Measurements from ENCODE around the gene COQ9. TPM values are rescaled to one million over a fixed set of nuclear protein-coding genes. Genes with fewer than 3 reads are reported as not detected.
"Not testable (repeated sequence)": the region's sequence is repeated elsewhere in the genome, so short reads cannot be mapped to it uniquely, and the experiment has no call there.

COQ9 gene
- 10 to 100 TPM; 17.6 to 42.2 (median 23.3) TPM for polyA plus RNA-seq (ENCODE audit: low read depth in 6 of 6)

GRCh38 chr16:57447186-57447962 lies at the start of gene COQ9, which contains the start of gene CIAPIN1:
Gene COQ9 (plus strand): TSS chr16:57447479. CDS start chr16:57447506, 27 bp downstream.
Gene CIAPIN1 (minus strand): TSS chr16:57447385. CDS start chr16:57440928, 6,457 bp downstream.
- Mint-ChIP-seq H3K9me3 (no peaks in the 10 kb centered on the region), H3K4me1 (peaks cover 11 to 29% (median 20%) of the 10 kb centered on the region in 3 donors)

GRCh38 chr16:57397493-57397892 lies 49.8 kb upstream of the COQ9 start:
- H3K27ac Mint-ChIP-seq; H3K36me3 Mint-ChIP-seq; H3K4me3 Mint-ChIP-seq; ATAC-seq (ENCODE audit: low read depth in 2 of 2); H3K9me3 Mint-ChIP-seq; DNase-seq: not testable (repeated sequence)
- H3K4me1 Mint-ChIP-seq = peaks cover 4 to 35% (median 20%) of the 10 kb centered on the region in 3 donors
- H3K27me3 Mint-ChIP-seq = peaks cover 12 to 29% (median 14%) of the 10 kb centered on the region in 3 donors

More at GRCh38 chr16:57447186-57447962, at the start of gene COQ9, which contains the start of gene CIAPIN1:
- peaks cover 2 to 5% of the 10 kb centered on the region in 2 donors for H3K36me3 Mint-ChIP-seq
- DNase-seq = peak; percentile 86
- H3K27ac Mint-ChIP-seq = peak within 1 kb of the TSS; percentile 82 to 97 (median 90)
- H3K4me3 Mint-ChIP-seq = peak within 1 kb of the TSS; percentile 88 to 95 (median 93)
- no peaks in the 10 kb centered on the region for H3K27me3 Mint-ChIP-seq
- ATAC-seq (ENCODE audit: low read depth in 2 of 2) = peak; percentile 98

- Mint-ChIP-seq H3K4me1 (peaks cover 4 to 42% (median 28%) of the 10 kb centered on the region in 3 donors), H3K9me3 (no peaks in the 10 kb centered on the region), H3K27me3 (peaks cover 6 to 9% (median 6%) of the 10 kb centered on the region in 3 donors), H3K4me3 (no peak overlapping the region), H3K36me3 (no peaks in the 10 kb centered on the region), H3K27ac (no peak overlapping the region)
- DNase-seq = no peak
- ATAC-seq (ENCODE audit: low read depth in 2 of 2) = no peak
Observed at GRCh38 chr16:57401943-57402640, 45.2 kb upstream of the COQ9 start.

- Mint-ChIP-seq H3K9me3 (peaks cover 0 to 1% (median 0%) of the 10 kb centered on the region in 7 donors), H3K27ac (peak within 1 kb of the TSS in 5 of 6 donors; percentile 4 to 85 (median 62)), H3K4me1 (peaks cover 9 to 41% (median 26%) of the 10 kb centered on the region in 3 donors)
Observed at GRCh38 chr16:57403965-57404817, 43.1 kb upstream of the COQ9 start, which contains the start of gene CCL17. Gene CCL17 (plus strand): TSS chr16:57404767. CDS start chr16:57413933, 9,166 bp downstream.

GRCh38 chr16:57405097-57405496 lies 42.2 kb upstream of the COQ9 start:
- peaks cover 0 to 1% (median 0%) of the 10 kb centered on the region in 7 donors for H3K9me3 Mint-ChIP-seq
- H3K27ac Mint-ChIP-seq = peak overlapping the region in 3 of 6 donors; percentile 3 to 41 (median 3)
- peak overlapping the region in 1 of 8 donors; percentile 61 for H3K4me3 Mint-ChIP-seq
- DNase-seq = no peak
- no peaks in the 10 kb centered on the region for H3K36me3 Mint-ChIP-seq
- no peak for ATAC-seq (ENCODE audit: low read depth in 2 of 2)
- peaks cover 8 to 39% (median 25%) of the 10 kb centered on the region in 3 donors for H3K4me1 Mint-ChIP-seq
- peaks cover 8 to 16% (median 14%) of the 10 kb centered on the region in 3 donors for H3K27me3 Mint-ChIP-seq

More at GRCh38 chr16:57403965-57404817, 43.1 kb upstream of the COQ9 start, which contains the start of gene CCL17:
- H3K27me3 Mint-ChIP-seq = peaks cover 5 to 12% (median 11%) of the 10 kb centered on the region in 3 donors
- peak within 1 kb of the TSS in 1 of 8 donors; percentile 61 for H3K4me3 Mint-ChIP-seq
- H3K36me3 Mint-ChIP-seq = no peaks in the 10 kb centered on the region
- ATAC-seq (ENCODE audit: low read depth in 2 of 2) (no peak), DNase-seq (no peak)

GRCh38 chr16:57406881-57407280 lies 40.4 kb upstream of the COQ9 start:
- Mint-ChIP-seq H3K9me3 (peaks cover 0 to 1% (median 0%) of the 10 kb centered on the region in 7 donors), H3K36me3 (no peaks in the 10 kb centered on the region), H3K27ac (no peak overlapping the region), H3K4me1 (peaks cover 8 to 29% (median 27%) of the 10 kb centered on the region in 3 donors), H3K4me3 (no peak overlapping the region), H3K27me3 (peaks cover 14 to 19% (median 16%) of the 10 kb centered on the region in 3 donors)
- ATAC-seq (ENCODE audit: low read depth in 2 of 2) = peak in 1 of 2 donors; percentile 33
- DNase-seq = no peak

- Mint-ChIP-seq H3K4me1 (peaks cover 10 to 37% (median 24%) of the 10 kb centered on the region in 3 donors), H3K4me3 (no peak overlapping the region), H3K36me3 (no peaks in the 10 kb centered on the region), H3K27ac (no peak overlapping the region), H3K9me3 (peaks cover 0 to 1% (median 0%) of the 10 kb centered on the region in 7 donors), H3K27me3 (peaks cover 14 to 19% (median 16%) of the 10 kb centered on the region in 3 donors)
- no peak for DNase-seq
- ATAC-seq (ENCODE audit: low read depth in 2 of 2) = no peak
Observed at GRCh38 chr16:57407521-57408353, 39.5 kb upstream of the COQ9 start.

GRCh38 chr16:57409065-57409464 lies 38.2 kb upstream of the COQ9 start:
- peak overlapping the region in 2 of 8 donors; percentile 16 to 17 for H3K4me3 Mint-ChIP-seq
- H3K27ac Mint-ChIP-seq = peak overlapping the region in 3 of 6 donors; percentile 56 to 70 (median 58)
- H3K36me3 Mint-ChIP-seq = no peaks in the 10 kb centered on the region
- H3K27me3 Mint-ChIP-seq = peaks cover 14 to 19% (median 16%) of the 10 kb centered on the region in 3 donors
- peaks cover 0 to 1% (median 0%) of the 10 kb centered on the region in 7 donors for H3K9me3 Mint-ChIP-seq
- ATAC-seq (ENCODE audit: low read depth in 2 of 2) = no peak
- peaks cover 23 to 50% (median 37%) of the 10 kb centered on the region in 3 donors for H3K4me1 Mint-ChIP-seq
- DNase-seq = no peak

- Mint-ChIP-seq H3K36me3 (no peaks in the 10 kb centered on the region), H3K9me3 (peaks cover 0 to 1% (median 0%) of the 10 kb centered on the region in 7 donors), H3K4me1 (peaks cover 29 to 54% (median 40%) of the 10 kb centered on the region in 3 donors), H3K27ac (no peak overlapping the region), H3K27me3 (peaks cover 12 to 19% (median 13%) of the 10 kb centered on the region in 3 donors), H3K4me3 (peak overlapping the region in 1 of 8 donors; percentile 67)
- DNase-seq = no peak
- ATAC-seq (ENCODE audit: low read depth in 2 of 2) = no peak
Observed at GRCh38 chr16:57409870-57410587, 37.2 kb upstream of the COQ9 start.

GRCh38 chr16:57411362-57411976 lies 35.8 kb upstream of the COQ9 start:
- H3K36me3 Mint-ChIP-seq = no peaks in the 10 kb centered on the region
- ATAC-seq (ENCODE audit: low read depth in 2 of 2) = no peak
- peak overlapping the region in 3 of 6 donors; percentile 33 to 52 (median 36) for H3K27ac Mint-ChIP-seq
- no peak overlapping the region for H3K4me3 Mint-ChIP-seq
- peaks cover 40 to 53% (median 44%) of the 10 kb centered on the region in 3 donors for H3K4me1 Mint-ChIP-seq
- peaks cover 7 to 19% (median 8%) of the 10 kb centered on the region in 3 donors for H3K27me3 Mint-ChIP-seq
- DNase-seq = no peak
- H3K9me3 Mint-ChIP-seq = peaks cover 0 to 1% (median 0%) of the 10 kb centered on the region in 7 donors

- ATAC-seq (ENCODE audit: low read depth in 2 of 2) (no peak), DNase-seq (no peak)
- peak overlapping the region in 4 of 6 donors; percentile 26 to 93 (median 65) for H3K27ac Mint-ChIP-seq
- peaks cover 0 to 1% (median 0%) of the 10 kb centered on the region in 7 donors for H3K9me3 Mint-ChIP-seq
- H3K36me3 Mint-ChIP-seq = no peaks in the 10 kb centered on the region
- peaks cover 50 to 63% (median 52%) of the 10 kb centered on the region in 3 donors for H3K4me1 Mint-ChIP-seq
- H3K27me3 Mint-ChIP-seq = peaks cover 7 to 19% (median 8%) of the 10 kb centered on the region in 3 donors
- H3K4me3 Mint-ChIP-seq = peak overlapping the region in 2 of 8 donors; percentile 69 to 88
Observed at GRCh38 chr16:57412584-57412983, 34.7 kb upstream of the COQ9 start.
